H9 (cell line): ENCODE data around the gene KRTAP12-3. TPM values are rescaled to one million over a fixed set of nuclear protein-coding genes. Genes with fewer than 3 reads are reported as not detected.

ENCODE experiments used
- DNase-seq: peaks from one replicate; pipeline ENCODE4 v3.0.0-alpha.2; 2017
- H2AFZ ChIP-seq: one replicate; pipeline ENCODE4 v1.6.1; 2013; ENCODE audit warnings: mild to moderate bottlenecking, low read length, control low read depth, moderate library complexity
- H2AK5ac ChIP-seq: 2 replicates; pipeline ENCODE4 v1.6.1; 2013; ENCODE audit warnings: low read length, control low read depth, mixed read lengths; ENCODE audit not compliant: insufficient read length
- H2BK120ac ChIP-seq: one replicate; pipeline ENCODE4 v1.6.1; 2013; ENCODE audit warnings: low read depth, mild to moderate bottlenecking, low read length, control low read depth, inconsistent platforms; ENCODE audit not compliant: poor library complexity, severe bottlenecking
- H2BK12ac ChIP-seq: 2 replicates; pipeline ENCODE4 v1.6.1; 2013; ENCODE audit warnings: low read length, control low read depth, mixed read lengths, low read depth; ENCODE audit not compliant: insufficient read length
- H2BK15ac ChIP-seq: 2 replicates; pipeline ENCODE4 v1.6.1; 2013; ENCODE audit warnings: low read depth, low read length, control low read depth
- H2BK20ac ChIP-seq: one replicate; pipeline ENCODE4 v1.6.1; 2013; ENCODE audit warnings: low read depth, mild to moderate bottlenecking, low read length, control low read depth, inconsistent platforms; ENCODE audit not compliant: poor library complexity, severe bottlenecking
- H2BK5ac ChIP-seq: 2 replicates; pipeline ENCODE4 v1.6.1; 2013; ENCODE audit warnings: low read length, control low read depth, mixed read lengths; ENCODE audit not compliant: insufficient read length
- H3K14ac ChIP-seq: 2 replicates; pipeline ENCODE4 v1.6.1; 2013; ENCODE audit warnings: low read length, control low read depth; ENCODE audit not compliant: insufficient read depth
- H3K18ac ChIP-seq: 2 replicates; pipeline ENCODE4 v1.6.1; 2013; ENCODE audit warnings: low read depth, mild to moderate bottlenecking, mixed read lengths, low read length, control low read depth; ENCODE audit not compliant: insufficient read length
- H3K23ac ChIP-seq: 2 replicates; pipeline ENCODE4 v1.6.1; 2013; ENCODE audit warnings: low read length, control low read depth, mixed read lengths, low read depth; ENCODE audit not compliant: insufficient read length
- H3K23me2 ChIP-seq: 2 replicates; pipeline ENCODE4 v1.6.1; 2013; ENCODE audit warnings: low read depth, mild to moderate bottlenecking, mixed read lengths, low read length, control low read depth; ENCODE audit not compliant: insufficient read length, poor library complexity, severe bottlenecking
- H3K27ac ChIP-seq: 2 replicates; pipeline ENCODE4 v1.5.1; 2013; ENCODE audit warnings: low read length, control low read depth, mixed read lengths, low read depth; ENCODE audit not compliant: insufficient read length
- H3K27me3 ChIP-seq: 2 replicates; pipeline ENCODE4 v1.6.1; 2013; ENCODE audit warnings: low read length, control low read depth, inconsistent platforms; ENCODE audit not compliant: insufficient read depth
- H3K4ac ChIP-seq: 2 replicates; pipeline ENCODE4 v1.6.1; 2013; ENCODE audit warnings: low read depth, mild to moderate bottlenecking, control low read depth, inconsistent platforms, low read length, moderate library complexity
- H3K4me1 ChIP-seq: 2 replicates; pipeline ENCODE4 v1.6.1; 2013; ENCODE audit warnings: low read length, control low read depth, inconsistent platforms; ENCODE audit not compliant: insufficient read depth
- H3K4me2 ChIP-seq: 2 replicates; pipeline ENCODE4 v1.6.1; 2013; ENCODE audit warnings: low read length, control low read depth, mixed read lengths; ENCODE audit not compliant: insufficient read length, insufficient read depth
- H3K56ac ChIP-seq: 2 replicates; pipeline ENCODE4 v1.6.1; 2013; ENCODE audit warnings: low read depth, mild to moderate bottlenecking, mixed read lengths, low read length, control low read depth; ENCODE audit not compliant: insufficient read length
- H3K79me1 ChIP-seq: 2 replicates; pipeline ENCODE4 v1.6.1; 2013; ENCODE audit warnings: low read depth, mild to moderate bottlenecking, moderate library complexity, low read length, control low read depth, inconsistent platforms; ENCODE audit not compliant: insufficient read depth, poor library complexity, severe bottlenecking
- H3K79me2 ChIP-seq: 2 replicates; pipeline ENCODE4 v1.6.1; 2013; ENCODE audit warnings: low read length, control low read depth, inconsistent platforms; ENCODE audit not compliant: insufficient read depth
- H3K9ac ChIP-seq: 2 replicates; pipeline ENCODE4 v1.6.1; 2013; ENCODE audit warnings: low read length, control low read depth, mixed read lengths; ENCODE audit not compliant: insufficient read length; ENCODE audit errors: extremely low read depth
- H3K9me3 ChIP-seq: one replicate; pipeline ENCODE4 v1.6.1; 2013; ENCODE audit warnings: low read depth, low read length, inconsistent platforms; ENCODE audit not compliant: control insufficient read depth
- H3T11ph ChIP-seq: one replicate; pipeline ENCODE4 v1.6.1; 2013; ENCODE audit warnings: mild to moderate bottlenecking, low read length, control low read depth, inconsistent platforms
- H4K20me1 ChIP-seq: one replicate; pipeline ENCODE4 v1.6.1; 2013; ENCODE audit not compliant: control insufficient read depth, insufficient read length, insufficient read depth
- H4K5ac ChIP-seq: 2 replicates; pipeline ENCODE4 v1.6.1; 2013; ENCODE audit warnings: low read depth, mild to moderate bottlenecking, mixed read lengths, low read length, control low read depth; ENCODE audit not compliant: insufficient read length
- H4K8ac ChIP-seq: replicated peaks from 2 replicates; pipeline ENCODE4 v1.6.1; 2013; ENCODE audit warnings: low read length, control low read depth, mixed read lengths, low read depth; ENCODE audit not compliant: insufficient read length
- H4K91ac ChIP-seq: 2 replicates; pipeline ENCODE4 v1.6.1; 2013; ENCODE audit warnings: low read depth, mild to moderate bottlenecking, moderate library complexity, mixed read lengths, low read length, control low read depth; ENCODE audit not compliant: insufficient read length
- H3K27ac Mint-ChIP-seq, 3 experiments: 2 replicates in 2 of 3; 3 replicates in 1 of 3; pipeline ENCODE4 v1.8.0; 2020 to 2021; ENCODE audit warnings: mixed read lengths in 3 of 3, mild to moderate bottlenecking in 1 of 3, moderate library complexity in 1 of 3
- H3K27me3 Mint-ChIP-seq: 2 replicates; pipeline ENCODE4 v1.8.0; 2021; ENCODE audit warnings: low read depth, mild to moderate bottlenecking, moderate library complexity, mixed read lengths
- H3K36me3 Mint-ChIP-seq, 3 experiments: 2 replicates in 2 of 3; 3 replicates in 1 of 3; pipeline ENCODE4 v1.8.0; 2020 to 2021; ENCODE audit warnings: low read depth in 3 of 3, mixed read lengths in 3 of 3; ENCODE audit not compliant: insufficient read depth in 1 of 3
- H3K4me1 Mint-ChIP-seq, 2 experiments: 2 replicates each; pipeline ENCODE4 v1.8.0; 2020; ENCODE audit warnings: mixed read lengths in 2 of 2
- H3K4me3 Mint-ChIP-seq, 2 experiments: 2 replicates in 1 of 2; 3 replicates in 1 of 2; pipeline ENCODE4 v1.8.0; 2020 to 2021; ENCODE audit warnings: mild to moderate bottlenecking in 2 of 2, mixed read lengths in 2 of 2, moderate library complexity in 1 of 2
- H3K9me3 Mint-ChIP-seq, 2 experiments: 2 replicates in 1 of 2; 3 replicates in 1 of 2; pipeline ENCODE4 v1.8.0; 2020; ENCODE audit warnings: mild to moderate bottlenecking in 2 of 2, mixed read lengths in 2 of 2, moderate library complexity in 1 of 2
- CTCF ChIP-seq: fragments of 200-600 bp; sonication (generic); conservative IDR thresholded peaks from 3 replicates; pipeline ENCODE4 v1.8.0; 2021; ENCODE audit warnings: antibody characterized with exemption, mild to moderate bottlenecking
- WGBS: extraction: QIAGEN DNeasy Blood & Tissue Kit; methylation state at CpG from one replicate; pipeline ENCODE4 v1.1.7; 2013; ENCODE audit warnings: missing lambda C conversion rate, low lambda C conversion rate, mixed read lengths; ENCODE audit not compliant: insufficient read length; ENCODE audit errors: extremely low coverage; 5-methylcytosine and 5-hydroxymethylcytosine counted together
- total RNA-seq: library from RNA; stranded (reverse); gene quantifications from 2 replicates; pipeline ENCODE4 v1.2.1, GENCODE V29; 2021

KRTAP12-3 gene
- total RNA-seq, 1 experiment from 2014 or later = not detected

- no peak overlapping the region for H3T11ph ChIP-seq
- no peaks in the 10 kb centered on the region for H3K79me2 ChIP-seq
- H4K91ac ChIP-seq = no peak overlapping the region
- no peak overlapping the region for H3K18ac ChIP-seq
- no peaks in the 10 kb centered on the region for H3K79me1 ChIP-seq
- no peak overlapping the region for H3K4ac ChIP-seq
- no peaks in the 10 kb centered on the region for H3K4me1 ChIP-seq
- Mint-ChIP-seq H3K27ac (no peak overlapping the region), H3K4me1 (peaks cover 27% of the 10 kb centered on the region in 2 experiments), H3K27me3 (peaks cover 4% of the 10 kb centered on the region), H3K9me3 (peaks cover 37 to 42% of the 10 kb centered on the region in 2 experiments), H3K4me3 (no peak overlapping the region), H3K36me3 (peaks cover 12 to 34% (median 24%) of the 10 kb centered on the region in 3 experiments)
- H3K27ac ChIP-seq = no peak overlapping the region
- H3K4me2 ChIP-seq = no peak overlapping the region
- no peak for TF ChIP-seq CTCF
- H3K27me3 ChIP-seq = no peaks in the 10 kb centered on the region
- no peaks in the 10 kb centered on the region for H3K23me2 ChIP-seq
- no peak overlapping the region for H2BK15ac ChIP-seq
- H3K23ac ChIP-seq = no peak overlapping the region
- no peak for DNase-seq
- no peak overlapping the region for H2AK5ac ChIP-seq
- H2BK120ac ChIP-seq = no peak overlapping the region
- no peak overlapping the region for H4K8ac ChIP-seq
- no peak overlapping the region for H3K9ac ChIP-seq
- H3K56ac ChIP-seq = no peak overlapping the region
- H4K5ac ChIP-seq = no peak overlapping the region
- no peak overlapping the region for H3K14ac ChIP-seq
- no peak overlapping the region for H2BK5ac ChIP-seq
- H2AFZ ChIP-seq = no peak overlapping the region
- H2BK20ac ChIP-seq = no peak overlapping the region
- H3K9me3 ChIP-seq = peaks cover 4% of the 10 kb centered on the region
- no CpG with 5 or more reads among the region's 3 CpGs for WGBS
- H2BK12ac ChIP-seq = no peak overlapping the region
- H4K20me1 ChIP-seq = no peaks in the 10 kb centered on the region
Measured at GRCh38 chr21:44618909-44619308, 38.8 kb upstream of the KRTAP12-3 start.
